Measurements from ENCODE around the gene ZNF536.

Gene ZNF536

DNA sequence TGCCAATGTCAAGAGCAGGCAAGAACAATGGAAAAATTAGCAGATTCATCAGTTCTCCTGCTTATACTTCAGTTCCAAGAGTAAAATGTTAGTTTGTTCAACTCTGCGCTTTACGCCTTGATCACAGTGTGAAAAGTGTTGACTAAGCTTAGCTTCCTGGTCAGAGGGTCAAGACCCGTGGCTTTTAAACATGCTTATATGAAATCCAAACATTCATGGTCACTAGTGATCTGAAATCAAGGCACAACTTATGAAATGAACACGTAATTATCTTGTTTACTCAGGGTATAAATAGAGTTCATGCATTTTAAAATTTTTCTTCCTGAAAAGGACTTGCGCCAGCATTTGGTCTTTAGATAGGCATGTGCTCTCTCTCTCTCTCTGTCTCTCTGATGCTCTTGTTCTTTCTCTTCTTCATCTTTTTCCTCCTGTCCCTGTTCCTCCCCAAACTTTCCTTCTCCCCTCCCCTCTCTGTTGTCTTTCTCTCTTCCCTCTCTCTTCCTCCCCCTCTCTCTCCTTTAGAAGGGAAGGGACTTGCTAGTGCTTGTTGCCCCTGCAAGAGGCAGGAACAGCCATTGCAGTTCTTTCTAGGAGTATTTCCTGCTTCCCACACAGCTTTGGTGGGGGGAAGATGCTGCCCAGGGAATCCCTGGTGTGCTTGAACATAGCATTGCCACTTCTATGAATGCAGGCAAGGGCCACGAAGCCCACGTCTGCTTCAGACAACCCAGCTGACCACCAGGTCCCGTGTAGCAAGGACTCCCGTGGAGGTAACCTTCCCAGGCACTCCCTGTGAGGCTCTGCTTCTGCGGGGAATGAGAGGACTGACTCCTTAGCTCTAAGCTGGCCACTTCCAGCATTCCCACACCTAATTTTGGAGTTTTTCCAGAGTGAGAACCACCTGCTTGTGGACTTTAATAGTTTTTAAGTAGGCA lies 7.1 kb upstream of the ZNF536 start:
- no peak for DNase-seq

DNA sequence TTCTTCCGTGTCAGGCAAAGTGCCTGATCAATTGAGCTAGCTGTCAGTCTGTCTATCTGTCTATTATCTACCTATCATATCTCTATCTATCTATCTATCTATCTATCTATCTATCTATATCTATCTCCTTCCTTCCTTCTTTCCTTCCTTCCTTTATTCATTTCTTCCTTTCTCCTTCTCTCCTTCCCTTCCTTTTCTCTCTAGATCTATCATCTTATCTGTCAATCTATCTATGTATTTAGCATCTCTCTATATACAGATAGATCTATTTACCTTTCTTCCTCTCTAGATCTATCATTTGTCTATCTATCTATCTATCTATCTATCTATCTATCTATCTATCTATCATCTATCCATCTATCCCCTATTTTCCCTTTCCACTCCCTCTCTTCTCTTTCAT lies 5.9 kb upstream of the ZNF536 start:
- no peak for DNase-seq

DNA sequence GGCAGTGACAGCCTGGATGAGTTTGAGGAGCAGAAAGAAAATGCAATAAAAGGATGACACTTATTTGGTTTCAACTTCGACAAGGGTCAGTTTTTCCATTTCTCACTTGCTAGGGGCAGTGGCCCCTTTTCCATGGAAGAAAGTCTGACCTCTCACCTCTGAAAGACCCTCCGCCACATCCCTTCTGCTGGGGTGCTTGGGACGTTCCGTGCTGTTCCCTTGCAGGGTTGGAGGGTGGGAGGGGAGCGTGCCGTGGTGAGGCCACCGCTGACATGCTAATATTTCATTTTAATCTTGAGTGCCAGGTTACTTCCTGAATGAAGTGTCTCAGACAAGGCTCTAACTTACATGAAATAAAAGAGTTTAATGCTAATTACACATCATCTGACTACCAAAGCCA lies 5.2 kb upstream of the ZNF536 start:
- DNase-seq = no peak

DNA sequence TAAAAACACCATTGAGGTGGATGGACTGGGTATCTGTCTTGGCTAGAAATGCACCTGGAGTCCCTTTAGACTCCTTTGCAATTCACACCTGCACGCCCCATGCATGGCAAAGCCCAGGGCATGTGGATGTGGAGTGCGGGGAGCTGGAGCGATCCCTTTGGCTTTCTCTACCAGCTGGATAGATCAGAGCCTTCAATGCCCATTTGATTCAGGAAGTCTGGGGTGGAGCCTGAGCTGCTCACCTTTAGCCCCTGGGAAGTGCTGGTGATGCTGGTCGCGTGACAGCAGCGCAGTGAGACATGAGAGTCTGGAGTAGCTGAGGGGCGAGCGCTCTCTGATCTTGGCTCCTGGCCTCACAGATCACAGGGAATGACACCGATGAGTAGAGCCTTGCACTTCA lies 4.8 kb upstream of the ZNF536 start:
- no peak for DNase-seq

DNA sequence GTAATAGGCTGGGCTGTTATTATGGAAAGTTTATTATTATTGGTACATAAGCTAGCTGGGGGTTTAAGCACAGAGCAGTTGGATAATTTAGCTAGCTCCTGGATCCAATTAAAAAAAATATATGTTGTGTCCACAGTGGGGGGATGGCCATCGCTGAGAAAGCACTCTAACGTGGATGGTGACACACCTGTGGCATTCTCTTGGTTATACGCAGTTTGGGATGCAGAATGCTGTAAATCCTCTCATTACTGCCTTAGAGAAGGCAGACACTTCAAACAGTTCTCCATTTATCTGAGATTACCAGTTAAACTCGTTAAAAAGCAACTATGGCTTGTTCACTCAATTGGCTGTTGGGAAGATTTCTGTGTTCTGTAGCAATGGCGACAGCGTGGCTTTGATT lies 2.4 kb upstream of the ZNF536 start:
- DNase-seq = no peak

DNA sequence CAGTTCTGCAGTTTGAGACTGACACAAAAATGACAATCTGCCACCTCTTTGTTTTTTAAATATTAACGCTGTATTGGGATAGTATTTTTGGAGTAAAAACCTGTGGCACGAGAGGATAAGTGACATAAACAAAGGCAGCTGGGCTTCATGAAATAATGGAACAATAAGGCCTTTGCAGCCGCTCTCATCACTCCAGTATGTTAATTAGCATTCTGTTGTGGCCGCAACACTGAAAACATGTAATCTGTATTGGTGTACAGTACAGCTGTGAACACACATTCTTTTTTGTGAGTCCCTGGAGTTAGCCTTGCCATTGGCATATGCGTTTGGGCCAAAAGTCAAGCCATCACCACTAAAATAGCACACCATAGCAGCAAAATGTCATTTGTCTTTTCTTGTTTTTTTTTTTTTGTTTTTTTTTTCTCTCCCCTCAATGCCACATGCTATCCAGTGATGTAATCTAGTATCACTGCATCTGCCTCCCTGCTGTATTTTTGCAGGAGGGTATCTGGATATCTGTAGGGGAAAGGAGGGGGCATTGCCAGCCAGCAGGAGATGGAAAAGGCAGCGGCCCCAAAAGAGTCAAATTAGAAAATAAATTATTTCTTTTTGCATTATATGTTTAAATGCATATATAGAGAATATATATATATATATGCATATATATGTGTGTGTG lies 885 bp upstream of the ZNF536 start:
- DNase-seq = no peak

DNA sequence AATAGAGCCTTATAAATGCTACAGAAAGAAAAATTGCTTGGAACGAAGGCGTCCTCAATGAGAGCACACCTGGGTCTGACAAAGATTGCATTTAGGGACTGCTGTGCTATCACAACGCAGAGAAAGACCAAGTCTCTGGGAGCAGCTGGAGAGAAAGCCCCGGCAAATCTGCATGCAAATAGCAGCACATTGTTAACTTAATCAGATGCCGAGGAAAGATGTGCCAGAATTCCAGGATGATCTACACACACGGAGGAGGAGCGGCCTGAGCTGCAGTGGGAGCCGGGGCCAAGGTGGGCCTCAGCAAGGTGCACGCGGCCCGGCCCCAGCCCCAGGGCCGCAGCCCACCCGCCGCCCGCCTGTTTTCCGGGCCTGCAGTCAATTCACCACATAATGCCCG lies 1.4 kb downstream of the ZNF536 start:
- no peak for DNase-seq

DNA sequence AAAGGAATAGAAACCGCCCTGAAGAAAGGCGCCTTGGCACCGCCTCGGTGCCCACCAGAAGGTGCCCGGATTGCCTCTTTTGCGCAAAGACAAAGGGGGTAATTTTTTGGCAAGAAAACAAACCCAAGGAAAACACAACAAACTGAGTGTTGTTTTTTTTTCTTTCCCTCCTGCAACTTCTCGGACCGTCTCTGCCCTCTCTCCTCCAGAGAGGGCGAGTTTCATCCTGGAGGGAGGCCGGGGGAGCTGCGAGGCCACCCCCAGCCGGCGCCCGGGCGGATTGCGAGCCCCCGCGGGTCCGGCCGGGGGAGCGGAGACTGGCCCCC lies 2.3 kb downstream of the ZNF536 start:
- DNase-seq = no peak

DNA sequence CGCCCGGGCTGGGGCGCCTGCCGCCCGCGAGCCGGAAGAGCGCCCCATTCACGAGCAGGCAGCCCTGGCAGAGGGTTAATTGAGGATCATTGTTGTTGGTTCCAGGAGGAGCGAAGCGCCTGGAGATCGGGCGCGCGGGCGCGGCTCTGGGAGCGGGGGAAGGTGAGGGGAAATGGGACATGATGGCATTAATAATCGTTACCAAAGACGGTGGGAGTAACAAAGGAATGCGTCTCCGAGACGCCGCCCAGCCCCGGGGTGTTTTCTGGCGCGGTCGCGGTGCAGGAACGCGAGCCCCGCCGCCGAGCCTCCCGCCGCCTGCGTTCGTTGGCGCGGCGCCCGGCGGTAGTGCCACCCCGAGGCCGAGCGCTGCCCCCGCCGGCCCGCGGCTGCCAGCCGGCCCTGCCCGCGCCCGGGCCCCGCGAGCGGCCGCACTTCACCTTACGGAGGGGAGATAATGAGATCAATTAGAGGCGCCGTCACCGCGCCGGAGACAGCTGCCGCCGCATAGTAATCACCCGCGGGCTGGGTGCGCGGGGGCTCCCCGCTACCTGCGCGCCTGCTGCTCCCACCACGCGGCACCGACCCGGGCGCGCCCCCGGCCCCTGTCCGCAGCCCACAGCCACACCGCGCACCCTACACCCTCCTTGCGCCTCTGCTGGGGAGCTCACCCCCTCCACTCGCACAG lies 2.8 kb downstream of the ZNF536 start:
- no peak for DNase-seq

DNA sequence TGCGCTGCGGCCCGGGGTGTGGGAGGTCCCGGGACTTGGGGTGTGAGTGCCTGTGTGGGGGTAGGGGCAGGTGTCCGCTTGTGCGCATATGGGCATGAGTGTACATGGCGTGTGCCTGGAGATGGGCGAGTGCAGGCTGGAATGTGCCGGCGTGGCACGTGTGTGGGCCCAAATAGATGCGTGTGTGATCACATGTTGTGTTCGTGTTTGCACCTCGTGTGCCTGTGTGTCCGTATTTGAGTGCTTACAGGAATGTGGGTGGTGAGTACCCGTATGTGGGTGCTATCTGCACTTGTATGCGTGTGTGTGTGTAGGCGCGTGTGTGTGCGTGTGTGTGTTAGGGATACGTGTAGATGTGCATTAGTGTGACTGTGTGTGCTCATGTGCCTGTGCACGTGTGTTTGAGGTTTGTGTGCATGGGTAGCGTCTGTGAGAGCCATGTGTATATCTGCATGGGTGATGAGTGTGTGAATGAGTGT lies 3.4 kb downstream of the ZNF536 start:
- no peak for DNase-seq

DNA sequence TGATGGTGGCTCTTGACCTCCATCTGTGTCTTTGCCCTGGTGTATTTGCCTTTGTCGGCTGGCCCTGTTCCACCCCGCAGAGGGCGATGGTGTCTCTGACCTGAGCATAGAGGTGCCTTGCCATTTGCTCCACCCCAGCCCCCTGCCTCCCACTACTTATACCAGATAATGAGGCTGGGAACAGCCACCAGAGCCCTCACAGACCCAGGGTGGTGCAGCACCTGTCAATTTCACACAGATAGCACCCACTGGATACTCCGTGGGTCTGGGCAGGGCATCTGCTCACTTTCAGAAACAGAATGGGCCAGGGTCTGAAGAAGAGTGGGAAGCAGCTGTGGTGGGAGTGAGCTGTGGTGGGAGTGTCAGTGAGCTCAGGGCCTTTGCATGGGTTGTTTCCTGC lies 4.1 kb downstream of the ZNF536 start:
- no peak for DNase-seq

DNA sequence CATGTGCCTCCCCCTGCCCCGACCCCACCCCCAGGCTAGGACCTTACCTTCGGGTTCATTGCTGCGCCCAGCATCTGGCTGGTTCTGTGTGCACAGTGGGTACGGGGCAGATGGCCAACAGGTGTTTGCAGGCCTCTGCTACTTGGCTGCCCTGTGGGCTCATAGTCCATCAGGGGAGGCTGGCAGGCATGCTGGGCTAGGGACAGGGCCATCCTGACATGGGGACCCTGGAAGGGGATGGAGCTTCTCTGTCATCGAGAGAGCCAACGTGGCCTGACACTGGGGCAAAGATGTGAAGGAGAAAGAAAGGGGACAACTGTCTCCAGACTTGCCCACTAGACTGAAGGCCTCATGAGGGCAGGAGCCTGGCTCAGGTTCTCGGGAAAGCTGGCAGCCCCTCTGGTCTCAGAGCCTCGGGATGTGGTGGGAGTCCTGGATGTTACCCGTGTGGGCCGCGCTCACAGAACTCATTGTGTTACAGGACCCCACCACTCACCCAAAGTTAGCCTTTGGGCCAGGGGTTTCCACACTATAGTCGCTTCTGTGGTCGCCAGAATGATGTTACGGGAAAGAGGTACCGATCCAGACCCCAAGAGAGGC lies 4.7 kb downstream of the ZNF536 start:
- DNase-seq = no peak

DNA sequence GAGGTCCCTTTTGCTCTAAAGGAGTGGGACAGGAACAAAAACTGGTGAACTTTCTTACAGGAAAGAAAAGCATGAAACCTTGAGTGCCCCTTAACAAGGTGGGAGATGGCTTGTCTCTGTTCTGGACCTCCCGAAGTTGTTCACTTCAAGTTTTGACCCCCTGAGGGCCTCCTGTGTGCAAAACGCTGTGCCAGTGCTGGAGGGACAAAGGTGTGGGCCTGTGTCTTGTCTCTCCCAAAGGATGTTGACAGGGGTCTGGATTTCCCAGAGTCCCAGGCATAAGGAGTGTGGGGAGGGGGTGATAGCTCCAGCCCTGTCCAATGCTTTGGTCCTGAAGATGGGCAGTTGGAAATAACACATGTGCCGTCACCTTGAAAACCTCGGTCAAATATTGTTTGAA lies 6.5 kb downstream of the ZNF536 start:
- DNase-seq = no peak

DNA sequence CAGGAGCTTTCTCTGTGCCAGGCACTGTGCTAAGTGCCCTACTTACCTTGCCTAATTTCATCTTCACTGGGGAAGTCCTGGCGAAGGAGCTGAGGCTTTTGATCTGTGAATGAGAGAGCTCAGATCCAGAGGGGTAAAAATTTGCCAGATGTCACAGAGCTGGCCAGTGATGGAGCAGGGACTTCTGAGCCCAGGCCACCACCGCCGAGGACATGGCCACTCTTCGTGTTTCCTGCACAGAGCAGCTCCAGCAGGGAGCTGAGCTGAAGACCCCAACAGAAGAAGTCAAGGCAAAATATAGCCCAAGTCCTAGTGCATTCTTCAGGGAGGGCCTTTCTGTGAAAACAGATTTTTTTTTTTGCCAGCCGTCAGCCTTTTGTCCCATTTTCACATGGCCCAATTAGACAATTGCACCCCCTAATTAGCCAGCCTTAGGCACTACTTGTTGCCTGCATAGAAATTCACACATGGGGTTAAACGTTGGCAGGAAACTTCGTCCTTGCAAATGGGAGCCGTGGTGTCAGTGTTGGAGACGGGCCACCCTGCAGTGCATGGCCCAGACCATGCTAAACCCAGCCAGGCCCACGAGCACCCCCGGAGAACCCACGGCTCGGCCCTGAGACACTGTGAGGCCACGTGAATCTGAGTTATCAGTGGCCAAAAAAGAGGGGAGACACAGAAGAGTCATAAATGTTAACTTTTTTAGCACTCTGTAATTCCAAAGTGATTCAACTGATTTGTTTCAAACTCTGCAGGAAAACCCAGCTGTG lies 7.8 kb downstream of the ZNF536 start:
- no peak for DNase-seq

DNA sequence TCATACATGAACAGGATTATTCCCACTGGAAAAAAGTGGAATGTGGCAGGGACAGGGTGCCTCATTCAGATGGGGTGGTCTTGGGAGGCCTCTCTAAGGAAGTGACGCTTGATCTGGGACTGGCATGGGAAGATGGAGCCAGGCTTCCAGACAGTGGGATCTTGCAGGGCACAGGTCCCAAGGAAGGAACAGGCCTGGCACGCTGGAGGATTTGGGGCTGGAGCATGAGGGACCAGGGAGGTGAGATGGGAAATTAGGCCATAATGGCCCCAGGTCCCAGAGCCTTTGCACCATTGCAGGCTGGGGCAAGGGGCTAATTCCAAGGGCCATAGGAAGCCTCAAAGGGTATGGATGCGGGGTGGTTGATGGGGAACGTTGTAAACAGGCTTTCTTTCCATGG lies 9.2 kb downstream of the ZNF536 start:
- DNase-seq = no peak

DNA sequence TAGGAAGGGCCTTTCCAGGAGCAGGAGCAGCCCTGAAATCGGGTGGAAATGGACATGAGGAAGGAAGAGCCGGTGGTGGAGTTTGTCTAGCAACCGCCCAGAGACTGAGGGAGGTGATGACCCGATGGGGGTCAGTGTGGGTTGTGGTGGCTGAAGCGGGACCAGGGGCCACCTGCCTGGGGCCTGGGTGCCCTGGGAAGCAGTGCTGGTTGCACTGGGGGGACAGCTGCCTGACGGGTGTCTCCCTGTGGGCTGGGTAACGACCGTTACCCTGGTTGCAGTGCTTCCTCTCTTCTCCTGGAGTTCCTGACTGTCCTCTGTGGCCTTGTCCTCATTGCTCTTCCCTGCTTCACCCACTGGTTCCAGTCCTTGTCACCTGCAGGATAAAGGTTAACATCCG lies 13.0 kb downstream of the ZNF536 start:
- DNase-seq = no peak

DNA sequence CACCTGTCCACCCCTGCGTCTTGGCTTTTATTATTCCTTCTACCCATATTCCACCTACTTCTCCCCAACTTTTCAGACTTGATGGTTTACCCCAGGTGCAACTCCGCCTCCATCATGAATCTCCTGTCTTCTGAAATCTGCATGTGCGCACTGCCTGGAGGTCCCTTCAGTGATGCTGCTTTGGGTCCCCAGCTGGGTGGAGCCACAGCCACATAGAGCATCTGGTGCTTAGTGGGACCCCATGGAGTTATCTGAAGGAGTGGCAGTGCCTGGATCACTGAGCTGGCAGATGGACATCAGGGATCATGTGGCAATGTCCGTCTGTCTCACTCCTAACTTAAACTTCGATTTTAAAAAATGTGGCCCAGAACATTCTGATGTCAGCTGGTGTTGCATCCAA lies 13.5 kb downstream of the ZNF536 start:
- DNase-seq = no peak

DNA sequence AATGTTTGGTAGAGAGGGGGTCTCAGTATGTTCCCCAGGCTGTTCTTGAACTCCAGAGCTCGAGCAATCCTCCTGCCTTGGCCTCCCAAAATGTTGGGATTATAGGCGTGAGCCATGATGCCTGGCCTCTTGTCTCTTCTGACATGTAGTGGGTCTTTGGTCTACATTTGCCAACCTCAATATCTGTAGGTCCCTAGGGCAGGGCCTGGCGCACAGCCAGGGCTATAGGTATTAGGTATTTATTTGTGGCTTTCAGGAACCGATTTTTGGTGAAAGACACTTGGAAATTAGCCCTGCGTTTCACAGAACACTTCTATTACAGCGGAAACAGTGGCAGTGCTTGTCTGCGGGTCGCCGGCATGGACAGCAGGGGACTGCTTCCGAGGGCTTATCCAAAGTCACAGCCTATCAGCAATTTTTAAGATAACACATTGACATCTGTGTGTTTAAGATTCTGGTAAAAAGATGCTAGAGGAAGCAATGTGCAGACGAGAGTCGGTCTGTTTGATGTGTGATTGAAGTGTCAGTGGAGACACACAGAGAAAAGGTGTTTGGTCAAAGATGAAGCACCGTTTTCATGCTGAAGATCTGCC lies 14.5 kb downstream of the ZNF536 start:
- no peak for DNase-seq

DNA sequence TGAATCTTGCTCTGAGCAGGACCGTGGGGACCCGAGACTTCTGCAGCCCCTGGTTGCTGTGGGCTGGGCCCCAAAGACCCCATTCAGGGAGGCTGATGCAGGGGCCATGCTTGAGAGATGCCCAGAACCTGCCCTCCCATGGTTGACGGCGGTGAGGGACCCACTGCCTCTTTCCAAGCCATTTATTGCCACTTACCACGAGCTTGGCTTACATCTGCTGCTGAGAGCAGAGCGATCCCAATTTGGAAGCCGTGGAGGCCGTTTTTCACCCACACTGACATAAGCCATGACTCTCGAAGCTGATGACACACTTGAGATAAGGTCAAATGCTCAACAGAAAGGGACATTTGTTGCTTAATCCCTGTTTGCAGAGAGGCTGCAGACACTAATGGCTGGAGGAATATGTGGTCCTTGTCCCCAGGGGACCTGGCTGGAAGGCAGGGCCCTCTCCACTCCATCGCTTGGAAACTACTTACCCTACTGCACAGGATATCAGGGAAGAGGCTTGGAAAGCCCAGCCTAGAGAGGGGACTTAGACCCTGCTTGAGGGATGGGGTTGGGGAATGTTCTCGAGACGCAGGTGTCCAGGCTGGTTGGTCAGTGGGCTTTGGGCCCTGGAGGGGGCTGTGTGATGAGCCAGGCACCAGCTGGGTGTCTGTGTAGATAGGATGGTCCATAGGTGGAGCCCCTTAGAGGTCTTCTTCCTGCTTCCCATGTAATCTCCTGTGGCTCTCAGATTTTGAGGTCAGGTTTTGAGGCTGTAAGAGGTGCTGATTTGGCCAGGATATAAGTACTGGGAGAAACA lies 15.3 kb downstream of the ZNF536 start:
- DNase-seq = no peak

DNA sequence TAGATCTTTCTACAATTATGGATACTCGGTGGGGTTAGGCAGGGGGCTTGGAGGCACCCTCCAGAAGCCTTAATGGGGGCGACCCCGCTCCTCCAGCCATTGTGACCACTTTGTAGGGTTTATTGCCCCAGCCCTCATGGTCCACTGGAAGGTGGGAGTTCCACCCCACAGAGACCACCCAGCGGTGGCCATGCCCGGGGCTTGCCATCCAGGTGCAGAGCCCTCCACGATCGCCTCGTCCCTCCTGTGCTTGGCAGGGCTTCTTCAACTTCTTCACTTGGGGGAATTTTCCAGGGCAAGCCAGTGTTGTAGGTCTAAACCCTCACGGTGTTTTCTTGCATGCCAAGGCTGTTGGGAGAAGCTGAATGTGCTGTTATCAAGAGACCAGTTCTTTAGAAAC lies 16.1 kb downstream of the ZNF536 start:
- no peak for DNase-seq

DNA sequence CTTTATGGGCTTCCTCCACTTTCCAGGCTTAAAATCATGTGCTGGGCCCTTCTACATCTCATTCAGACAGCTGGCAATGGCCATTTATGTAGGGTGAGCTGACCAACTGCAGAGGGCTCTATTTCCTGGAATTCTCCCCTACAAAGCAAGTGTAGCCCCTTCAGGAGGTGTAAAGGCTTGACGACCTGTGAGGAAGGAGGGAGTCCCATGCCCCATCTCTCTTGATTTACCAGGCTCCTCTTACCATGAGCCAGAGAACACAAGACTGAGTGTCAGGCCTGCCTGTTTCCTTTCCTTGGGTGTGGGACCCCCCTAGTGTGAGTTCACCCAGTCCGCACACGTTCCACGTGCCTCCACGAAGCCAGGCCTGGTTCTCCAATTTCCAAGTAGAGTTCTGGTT lies 16.6 kb downstream of the ZNF536 start:
- no peak for DNase-seq

Data from NCI-H2107 (cell line).